ENCODE data around the gene NTM. TPM values are rescaled to one million over a fixed set of nuclear protein-coding genes. Genes with fewer than 3 reads are reported as not detected.

Gene NTM
- total and polyA plus RNA-seq, 2 of the 8 experiments (the other 6 are each of a cell fraction or from before 2014, with no cell fraction given) = 13.4 to 20.0 TPM

GRCh38 chr11:131632971-131633370 is 262.6 kb downstream of the NTM start:
- POLR2A ChIA-PET (ENCODE audit: partially characterized antibody) = no interaction called here
- 94% methylated on average over 2 of the region's 2 CpGs; no CpG with 5 or more reads in 1 of the 2 experiments for WGBS, 2 experiments (ENCODE audit: extremely low coverage in 1 of 2, insufficient coverage in 1 of 2, insufficient read length in 1 of 2, insufficient replicate concordance in 2 of 2, low coverage in 1 of 2, low lambda C conversion rate in 2 of 2, missing lambda C conversion rate in 1 of 2)

More at GRCh38 chr11:131632971-131633370, 262.6 kb downstream of the NTM start:
- Histone ChIP-seq H3K9me3 (ENCODE audit: insufficient read depth in 2 of 2, low read depth in 1 of 2, low read length in 1 of 2) (no peaks in the 10 kb centered on the region; a peak in 1 of 4 replicates), H3K36me3 (ENCODE audit: control insufficient read depth in 2 of 4, insufficient read depth in 4 of 4, low read length in 3 of 4) (no peaks in the 10 kb centered on the region), H4K20me1 (replicated peaks in 1 of 2; ENCODE audit: control insufficient read depth in 1 of 2, insufficient read depth in 2 of 2, low read length in 2 of 2) (no peaks in the 10 kb centered on the region), H3K18ac (ENCODE audit: extremely low read depth, low read length) (no peak overlapping the region), H3K23me2 (ENCODE audit: low read depth, low read length) (no peaks in the 10 kb centered on the region), H3K23ac (ENCODE audit: insufficient read length) (no peak overlapping the region), H3K4me2 (ENCODE audit: insufficient read depth in 1 of 2, low read depth in 2 of 2, low read length in 2 of 2) (no peak overlapping the region), H3K9ac (replicated peaks in 1 of 4; ENCODE audit: extremely low read depth in 1 of 4, low read depth in 3 of 4, low read length in 3 of 4) (no peak overlapping the region), H2BK120ac (replicated peaks; ENCODE audit: low read depth, low read length) (no peak overlapping the region), H3K27ac (ENCODE audit: low read depth, low read length) (no peak overlapping the region), H4K5ac (ENCODE audit: insufficient read length, low read depth, low read length) (no peak overlapping the region), H3K14ac (ENCODE audit: insufficient read length) (no peak overlapping the region), H2BK20ac (ENCODE audit: low read length) (no peak overlapping the region), H4K8ac (ENCODE audit: extremely low read depth, insufficient read depth, low read length) (no peak overlapping the region), H3K4me3 (ENCODE audit: extremely low read depth in 1 of 4, insufficient read depth in 2 of 4, low read depth in 3 of 4, low read length in 4 of 4) (no peak overlapping the region), H2AK5ac (ENCODE audit: low read depth, low read length) (no peak overlapping the region), H3K79me2 (ENCODE audit: control insufficient read depth in 1 of 2, insufficient read depth in 2 of 2, low read length in 2 of 2) (no peaks in the 10 kb centered on the region), H3K4ac (replicated peaks; ENCODE audit: insufficient read length, low read depth, low read length) (no peak overlapping the region), H2BK5ac (ENCODE audit: low read depth, low read length) (no peak overlapping the region), H3K79me1 (ENCODE audit: low read depth, low read length) (no peaks in the 10 kb centered on the region), H3K4me1 (replicated peaks in 1 of 4; ENCODE audit: control insufficient read depth in 3 of 4, insufficient read depth in 4 of 4, low read length in 3 of 4) (peaks cover 0 to 7% (median under 1%) of the 10 kb centered on the region in 4 experiments; a peak in 1 of 7 replicates), H3K56ac (replicated peaks; ENCODE audit: insufficient read length, low read depth, low read length) (no peak overlapping the region), H4K91ac (replicated peaks; ENCODE audit: insufficient read length, low read length) (no peak overlapping the region), H2BK12ac (ENCODE audit: low read depth, low read length) (no peak overlapping the region), H3K27me3 (replicated peaks in 1 of 4; ENCODE audit: control insufficient read depth in 3 of 4, extremely low read depth in 1 of 4, insufficient read depth in 3 of 4, low read length in 3 of 4) (no peaks in the 10 kb centered on the region), H2BK15ac (ENCODE audit: low read length) (no peak overlapping the region), H2AFZ (ENCODE audit: low read length) (no peak overlapping the region)
- DNase-seq (ENCODE audit: low read depth in 1 of 2, low spot score in 2 of 2) (no peak), FAIRE-seq (no peak)
- TF ChIP-seq RXRA (IDR thresholded peaks at IDR 0.05; ENCODE audit: insufficient read depth, low read depth, low read length) (no peak), JUND (IDR thresholded peaks at IDR 0.05; ENCODE audit: low read length) (no peak), EZH2 (IDR thresholded peaks at IDR 0.05; ENCODE audit: low read depth, low read length, severe bottlenecking) (no peak), TBP (IDR thresholded peaks at IDR 0.05; ENCODE audit: low read depth, low read length) (no peak), NRF1 (IDR thresholded peaks at IDR 0.05; ENCODE audit: low read depth, low read length) (no peak), TAF7 (optimal IDR thresholded peaks at IDR 0.05; ENCODE audit: borderline replicate concordance, low read depth, low read length) (no peak), SIN3A (conservative IDR thresholded peaks at IDR 0.05 in 1 of 2, IDR thresholded peaks at IDR 0.05 in 1 of 2; ENCODE audit: low read depth in 1 of 2, low read length in 2 of 2) (no peak), YY1 (IDR thresholded peaks at IDR 0.05; ENCODE audit: low read depth, low read length) (no peak)
- CTCF ChIA-PET (ENCODE audit: partially characterized antibody) = interaction anchor here (0.7 to 2.0 kb wide), 5 partner anchors 35 to 53 kb away, joined by 3 to 10 read pairs (median 3); no protein-coding TSS in a partner anchor
